SK-N-SH (cell line): ENCODE measurements around the gene SYNC.
"Not testable (repeated sequence)": the region's sequence is repeated elsewhere in the genome, so short reads cannot be mapped to it uniquely, and the experiment has no call there.

Experiments
- CTCF ChIP-seq: fragments of 200-600 bp; sonication (generic); IDR thresholded peaks from 2 replicates; pipeline ENCODE4 v1.6.1; 2017; ENCODE audit warnings: antibody characterized with exemption, mild to moderate bottlenecking, moderate library complexity
- EP300 ChIP-seq, 2 experiments: IDR thresholded peaks; 2 replicates each; pipeline versions ENCODE4 v1.4.0 to v1.6.1; 2012; ENCODE audit warnings: borderline replicate concordance in 1 of 2, low read depth in 1 of 2, low read length in 1 of 2
- FOSL2 ChIP-seq: IDR thresholded peaks from 2 replicates; pipeline ENCODE4 v1.4.0; 2012; ENCODE audit warnings: low read depth, mild to moderate bottlenecking, moderate library complexity, borderline replicate concordance
- NFIC ChIP-seq: IDR thresholded peaks from 2 replicates; pipeline ENCODE4 v1.4.0; 2012; ENCODE audit warnings: borderline replicate concordance
- NRF1 ChIP-seq: IDR thresholded peaks from 2 replicates; pipeline ENCODE4 v1.6.1; 2012; ENCODE audit warnings: low read depth, mild to moderate bottlenecking, low read length
- POLR2AphosphoS5 ChIP-seq: IDR thresholded peaks from 2 replicates; pipeline ENCODE4 v1.6.1; 2012; ENCODE audit warnings: low read depth, low read length
- REST ChIP-seq: IDR thresholded peaks from 2 replicates; pipeline ENCODE4 v1.6.1; 2012; ENCODE audit warnings: mild to moderate bottlenecking, low read depth, low read length, moderate library complexity
- SMC3 ChIP-seq: IDR thresholded peaks from 2 replicates; pipeline ENCODE4 v1.6.1; 2012; ENCODE audit warnings: low read depth, low read length, improper control_type of control experiment
- TAF1 ChIP-seq: IDR thresholded peaks from 2 replicates; pipeline ENCODE4 v1.6.1; 2012; ENCODE audit warnings: low read depth, mild to moderate bottlenecking, low read length, moderate library complexity, borderline replicate concordance
- USF1 ChIP-seq: IDR thresholded peaks from 2 replicates; pipeline ENCODE4 v1.4.0; 2012; ENCODE audit warnings: low read depth, borderline replicate concordance
- YY1 ChIP-seq: IDR thresholded peaks from 2 replicates; pipeline ENCODE4 v1.4.0; 2012; ENCODE audit warnings: low read depth, mild to moderate bottlenecking

DNA sequence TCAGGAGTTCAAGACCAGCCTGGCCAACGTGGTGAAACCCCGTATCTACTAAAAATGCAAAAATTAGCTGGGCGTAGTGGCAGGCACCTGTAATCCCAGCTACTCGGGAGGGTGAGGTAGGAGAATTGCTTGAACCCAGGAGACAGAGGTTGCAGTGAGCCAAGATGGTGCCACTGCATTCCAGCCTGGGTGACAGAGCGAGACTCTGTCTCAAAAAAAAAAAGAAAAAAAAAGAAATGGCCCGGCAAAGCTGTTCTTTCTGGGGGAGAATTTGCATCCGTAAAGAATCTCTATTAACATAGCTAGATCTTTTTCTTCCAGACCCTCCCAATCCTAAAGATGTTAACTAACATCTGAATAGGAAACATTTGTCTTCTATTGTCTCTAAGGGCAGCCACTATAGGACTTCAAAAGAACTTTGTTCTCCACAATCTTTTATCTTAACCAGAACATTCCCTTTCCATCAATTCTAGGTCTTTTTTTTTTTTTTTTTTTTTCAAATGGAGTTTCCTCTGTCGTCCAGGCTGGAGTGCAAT is 60.2 kb downstream of the SYNC start:
- TF ChIP-seq NRF1; CTCF; POLR2AphosphoS5; YY1; USF1; EP300 (IDR thresholded peaks at IDR 0.05; ENCODE audit: borderline replicate concordance in 1 of 2, low read depth in 1 of 2, low read length in 1 of 2); NFIC; REST; SMC3; FOSL2; TAF1: not testable (repeated sequence)
